ENCODE results near the gene SPCS1.
"Not testable (repeated sequence)": the region's sequence is repeated elsewhere in the genome, so short reads cannot be mapped to it uniquely, and the experiment has no call there.

Gene SPCS1

DNA sequence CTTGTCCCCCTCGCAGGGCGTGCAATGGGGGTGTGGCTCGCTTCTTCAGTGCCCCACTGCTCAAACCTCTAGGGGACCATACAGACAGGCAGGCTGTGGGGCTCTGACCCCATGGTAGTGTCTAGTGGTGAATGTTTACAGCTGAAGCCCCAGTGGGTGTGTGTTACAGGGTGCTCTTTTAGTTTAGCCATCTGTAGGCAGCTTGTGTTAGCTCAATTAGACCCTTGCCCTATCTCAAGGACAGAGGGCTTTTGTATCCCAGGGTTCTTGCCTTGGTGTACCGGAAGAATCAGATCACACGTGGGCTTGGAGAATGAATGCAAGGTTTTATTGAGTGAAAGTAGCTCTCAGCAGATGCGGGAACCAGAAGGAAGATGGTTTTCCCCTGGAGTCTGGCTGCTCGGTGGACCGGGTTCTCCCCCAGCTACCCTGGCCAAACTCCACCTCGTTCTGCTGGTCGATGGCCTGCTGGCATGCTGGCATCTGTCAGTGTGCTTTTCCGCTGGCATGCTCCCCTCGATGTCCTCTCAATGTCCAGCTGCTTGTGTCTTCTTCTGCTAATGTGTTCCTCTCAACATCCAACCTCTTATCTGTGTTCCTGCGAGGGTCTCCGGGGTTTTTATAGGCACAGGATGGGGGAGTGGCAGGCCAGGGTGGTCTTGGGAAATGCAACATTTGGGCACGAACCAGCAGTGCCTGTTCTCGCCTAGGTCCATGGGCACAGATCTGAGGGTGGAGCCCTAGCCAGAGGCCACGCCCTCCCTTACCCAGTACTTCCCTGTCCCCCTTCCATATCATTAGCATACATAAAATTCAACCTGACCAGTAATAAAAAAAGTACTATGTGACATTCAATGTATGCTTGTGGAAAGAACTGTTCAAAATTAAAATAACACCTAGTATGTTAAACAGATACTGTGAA is 6.6 kb downstream of the SPCS1 start:
- H3K27me3 Mint-ChIP-seq, result no peaks in the 10 kb centered on the region
- no peak overlapping the region for H3K27ac Mint-ChIP-seq
- peaks cover 12% of the 10 kb centered on the region for H3K4me1 Mint-ChIP-seq
- H3K4me3 Mint-ChIP-seq, result no peak overlapping the region
- H3K36me3 Mint-ChIP-seq, result peaks cover 22% of the 10 kb centered on the region
- H3K9me3 Mint-ChIP-seq, result no peaks in the 10 kb centered on the region
- no peak for ATAC-seq

- no peaks in the 10 kb centered on the region for H3K27me3 Mint-ChIP-seq
- peaks cover 29% of the 10 kb centered on the region for H3K36me3 Mint-ChIP-seq
- H3K4me1 Mint-ChIP-seq, result peaks cover 9% of the 10 kb centered on the region
- H3K9me3 Mint-ChIP-seq, result peaks cover under 1% of the 10 kb centered on the region
- H3K4me3 Mint-ChIP-seq, result no peak overlapping the region
- no peak overlapping the region for H3K27ac Mint-ChIP-seq
- peak; percentile 45 for ATAC-seq
Observed at GRCh38 chr3:52714335-52715302, 8.7 kb downstream of the SPCS1 start.

GRCh38 chr3:52715714-52716305 is 9.9 kb downstream of the SPCS1 start:
- no peak overlapping the region for H3K4me3 Mint-ChIP-seq
- no peak overlapping the region for H3K27ac Mint-ChIP-seq
- peaks cover 3% of the 10 kb centered on the region for H3K9me3 Mint-ChIP-seq
- H3K36me3 Mint-ChIP-seq, result peaks cover 39% of the 10 kb centered on the region
- no peak for ATAC-seq
- H3K27me3 Mint-ChIP-seq, result no peaks in the 10 kb centered on the region
- H3K4me1 Mint-ChIP-seq, result no peaks in the 10 kb centered on the region

- ATAC-seq, result no peak
- Mint-ChIP-seq H3K27ac (no peak overlapping the region), H3K36me3 (peaks cover 48% of the 10 kb centered on the region), H3K9me3 (peaks cover 3% of the 10 kb centered on the region), H3K27me3 (no peaks in the 10 kb centered on the region), H3K4me3 (no peak overlapping the region), H3K4me1 (peaks cover 9% of the 10 kb centered on the region)
Observed at GRCh38 chr3:52719618-52720017, 13.7 kb downstream of the SPCS1 start.

GRCh38 chr3:52721002-52721729 is 15.3 kb downstream of the SPCS1 start:
- no peak for ATAC-seq
- H3K4me1 Mint-ChIP-seq, result peaks cover 9% of the 10 kb centered on the region

GRCh38 chr3:52721730-52722008 is 15.8 kb downstream of the SPCS1 start:
- ATAC-seq, result no peak
- Mint-ChIP-seq H3K27me3 (no peaks in the 10 kb centered on the region), H3K4me1 (peaks cover 9% of the 10 kb centered on the region), H3K9me3 (peaks cover 3% of the 10 kb centered on the region), H3K4me3 (no peak overlapping the region), H3K36me3 (peaks cover 48% of the 10 kb centered on the region), H3K27ac (no peak overlapping the region)

More at GRCh38 chr3:52721002-52721729, 15.3 kb downstream of the SPCS1 start:
- peaks cover 3% of the 10 kb centered on the region for H3K9me3 Mint-ChIP-seq
- H3K27ac Mint-ChIP-seq, result no peak overlapping the region
- H3K36me3 Mint-ChIP-seq, result peaks cover 48% of the 10 kb centered on the region
- H3K27me3 Mint-ChIP-seq, result no peaks in the 10 kb centered on the region
- H3K4me3 Mint-ChIP-seq, result no peak overlapping the region

GRCh38 chr3:52722491-52722890 is 16.6 kb downstream of the SPCS1 start:
- Mint-ChIP-seq H3K27me3 (no peaks in the 10 kb centered on the region), H3K36me3 (peaks cover 48% of the 10 kb centered on the region), H3K4me3 (no peak overlapping the region), H3K4me1 (peaks cover 9% of the 10 kb centered on the region), H3K27ac (no peak overlapping the region), H3K9me3 (peaks cover 3% of the 10 kb centered on the region)
- no peak for ATAC-seq

DNA sequence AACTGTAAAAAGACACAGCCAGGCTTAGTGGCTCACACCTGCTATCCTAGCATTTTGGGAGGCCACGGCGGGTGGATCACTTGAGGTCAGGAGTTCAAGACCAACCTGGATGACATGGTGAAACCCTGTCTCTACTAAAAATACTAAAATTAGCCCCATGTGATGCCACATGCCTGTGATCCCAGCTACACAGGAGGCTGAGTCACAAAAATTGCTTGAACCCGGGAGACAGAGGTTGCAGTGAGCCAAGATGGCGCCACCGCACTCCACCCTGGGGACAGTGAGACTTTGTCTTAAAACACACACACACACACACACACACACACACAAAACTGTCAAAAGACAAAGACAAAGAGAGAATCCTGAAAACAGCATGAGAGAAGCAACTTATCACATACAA is 18.0 kb downstream of the SPCS1 start:
- H3K4me1 Mint-ChIP-seq, result peaks cover 9% of the 10 kb centered on the region
- peaks cover 49% of the 10 kb centered on the region for H3K36me3 Mint-ChIP-seq

GRCh38 chr3:52724511-52724910 is 18.6 kb downstream of the SPCS1 start:
- Mint-ChIP-seq H3K27me3 (no peaks in the 10 kb centered on the region), H3K9me3 (peaks cover 5% of the 10 kb centered on the region), H3K4me3 (no peak overlapping the region), H3K36me3 (peaks cover 49% of the 10 kb centered on the region), H3K4me1 (peaks cover 9% of the 10 kb centered on the region), H3K27ac (no peak overlapping the region)
- ATAC-seq, result no peak

More for the DNA sequence above, 18.0 kb downstream of the SPCS1 start:
- Mint-ChIP-seq H3K27me3 (no peaks in the 10 kb centered on the region), H3K9me3 (peaks cover 4% of the 10 kb centered on the region), H3K27ac (no peak overlapping the region), H3K4me3 (no peak overlapping the region)
- ATAC-seq, result no peak

DNA sequence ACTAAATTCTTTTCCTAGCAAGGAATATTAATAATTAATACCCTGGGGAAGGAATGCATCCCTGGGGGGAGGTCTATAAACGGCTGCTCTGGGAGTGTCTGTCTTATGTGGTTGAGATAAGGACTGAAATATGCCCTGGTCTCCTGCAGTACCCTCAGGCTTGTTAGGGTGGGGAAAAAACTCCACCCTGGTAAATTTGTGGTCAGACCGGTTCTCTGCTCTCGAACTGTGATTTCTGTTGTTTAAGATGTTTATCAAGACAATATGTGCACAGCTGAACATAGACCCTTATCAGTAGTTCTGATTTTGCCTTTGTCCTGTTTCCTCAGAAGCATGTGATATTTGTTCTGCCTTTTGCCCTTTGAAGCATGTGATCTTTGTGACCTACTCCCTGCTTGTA is 22.8 kb downstream of the SPCS1 start:
- not testable (repeated sequence) for H3K27ac Mint-ChIP-seq, H3K4me3 Mint-ChIP-seq, H3K4me1 Mint-ChIP-seq, H3K27me3 Mint-ChIP-seq, ATAC-seq
- Mint-ChIP-seq H3K9me3 (peaks cover 12% of the 10 kb centered on the region), H3K36me3 (peaks cover 61% of the 10 kb centered on the region)

DNA sequence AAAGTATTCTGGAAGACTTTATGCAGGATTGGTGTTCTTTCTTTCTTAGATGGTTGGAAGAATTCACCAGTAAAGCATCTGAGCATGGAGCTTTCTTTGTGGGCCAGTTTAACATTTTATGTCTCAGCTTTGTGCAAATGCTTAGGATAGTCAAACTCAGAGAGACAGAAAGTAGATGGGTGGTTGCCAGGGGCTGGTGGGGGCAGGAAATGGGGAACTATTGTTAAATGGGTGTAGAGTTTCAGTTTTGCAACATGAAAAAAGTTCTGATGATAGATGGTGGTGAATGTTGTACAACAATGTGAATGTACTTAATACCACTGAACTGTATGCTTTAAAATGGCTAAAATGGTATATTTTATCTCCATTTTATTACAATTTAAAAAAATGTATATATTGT is 24.8 kb downstream of the SPCS1 start:
- H3K27ac Mint-ChIP-seq, result no peak overlapping the region

GRCh38 chr3:52731590-52731989 is 25.7 kb downstream of the SPCS1 start:
- Mint-ChIP-seq H3K9me3 (peaks cover 12% of the 10 kb centered on the region), H3K36me3 (peaks cover 80% of the 10 kb centered on the region)

More for the DNA sequence above, 24.8 kb downstream of the SPCS1 start:
- ATAC-seq, result no peak
- Mint-ChIP-seq H3K4me1 (no peaks in the 10 kb centered on the region), H3K36me3 (peaks cover 74% of the 10 kb centered on the region), H3K4me3 (no peak overlapping the region), H3K9me3 (peaks cover 12% of the 10 kb centered on the region), H3K27me3 (no peaks in the 10 kb centered on the region)

GRCh38 chr3:52733256-52733891 is 27.5 kb downstream of the SPCS1 start:
- Mint-ChIP-seq H3K9me3 (peaks cover 12% of the 10 kb centered on the region), H3K4me3 (no peak overlapping the region), H3K36me3 (peaks cover 88% of the 10 kb centered on the region), H3K27ac (no peak overlapping the region), H3K4me1 (no peaks in the 10 kb centered on the region), H3K27me3 (no peaks in the 10 kb centered on the region)
- no peak for ATAC-seq

More at GRCh38 chr3:52731590-52731989, 25.7 kb downstream of the SPCS1 start:
- ATAC-seq, result no peak
- Mint-ChIP-seq H3K27ac (no peak overlapping the region), H3K27me3 (no peaks in the 10 kb centered on the region), H3K4me3 (no peak overlapping the region), H3K4me1 (no peaks in the 10 kb centered on the region)

DNA sequence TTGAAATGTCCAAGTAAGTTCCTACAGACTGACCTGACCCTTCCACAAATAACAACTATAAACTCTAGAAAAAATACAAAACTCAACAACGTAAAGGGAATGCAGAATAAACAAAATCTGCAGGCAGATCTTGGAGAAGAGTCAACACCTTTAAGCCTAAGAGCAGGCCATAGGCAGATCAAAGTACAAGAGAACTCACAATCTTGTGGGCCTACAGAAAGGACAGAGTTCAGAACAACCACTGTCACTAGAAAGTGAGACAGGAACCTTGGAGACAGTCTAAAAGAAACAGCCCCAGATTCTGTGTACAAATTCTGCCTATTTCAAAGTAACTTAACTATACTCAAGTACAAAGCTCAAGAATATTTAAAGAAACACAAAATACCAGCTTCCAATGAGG is 33.8 kb downstream of the SPCS1 start:
- no peak overlapping the region for H3K27ac Mint-ChIP-seq
- no peaks in the 10 kb centered on the region for H3K27me3 Mint-ChIP-seq
- no peaks in the 10 kb centered on the region for H3K4me1 Mint-ChIP-seq
- ATAC-seq, result no peak
- H3K36me3 Mint-ChIP-seq, result peaks cover 53% of the 10 kb centered on the region
- H3K4me3 Mint-ChIP-seq, result no peak overlapping the region
- no peaks in the 10 kb centered on the region for H3K9me3 Mint-ChIP-seq
